ENCODE results near the gene MORC2.
A peak's percentile ranks its signal among the peaks of the same experiment; 100 is the strongest.

Gene MORC2

DNA sequence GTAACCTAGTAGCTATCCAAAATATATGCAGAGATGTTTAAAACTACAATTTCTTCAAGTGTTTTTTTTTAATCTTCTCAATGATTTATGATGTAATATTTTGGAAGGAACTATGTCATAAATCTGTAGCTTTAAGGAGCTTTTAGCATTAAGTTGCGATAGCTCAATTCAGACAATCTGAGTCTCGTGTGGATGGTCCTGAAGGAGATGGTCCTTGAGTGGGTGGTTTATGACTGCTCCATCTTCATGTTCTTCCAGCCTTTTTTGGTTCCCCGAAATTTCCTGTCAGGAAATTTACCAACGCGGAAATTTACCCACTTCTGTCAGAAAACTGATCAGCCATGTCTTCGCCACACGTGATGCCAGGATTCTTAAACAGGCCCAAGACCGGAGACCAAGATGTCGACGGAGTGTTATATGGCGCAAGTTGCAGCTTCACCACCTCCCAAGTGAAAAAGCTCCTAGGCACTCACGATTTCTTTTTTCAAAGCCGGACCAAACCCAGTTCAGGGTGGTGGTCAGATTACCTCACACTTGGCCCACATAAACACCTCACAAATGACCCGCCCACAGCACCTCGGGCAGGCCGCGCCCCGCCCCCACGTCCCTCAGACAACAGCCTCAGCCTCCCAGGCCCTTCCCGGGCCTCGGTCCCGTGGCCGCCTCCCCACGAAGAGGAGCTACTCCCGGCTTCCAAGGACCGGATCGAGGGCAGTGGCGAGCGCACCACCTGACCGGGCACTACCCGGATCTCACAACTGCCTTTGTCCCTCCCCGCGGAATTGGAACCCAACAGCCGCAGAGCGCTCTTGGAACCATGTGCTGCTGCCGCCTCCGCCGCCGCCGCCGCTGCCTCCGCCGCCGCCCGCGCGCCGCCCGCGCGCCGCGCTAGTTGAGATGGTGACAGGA is at the start of gene MORC2:
Gene MORC2 (minus strand): TSS at position 760 of the 909 bp plus-strand sequence. CDS start 885 bp downstream, outside the sequence.
- peak within 1 kb of the TSS; percentile 98 for H3K27ac Mint-ChIP-seq
- no peaks in the 10 kb centered on the region for H3K27me3 Mint-ChIP-seq
- H3K4me3 Mint-ChIP-seq, result peak within 1 kb of the TSS; percentile 96 to 99
- DNase-seq, result no peak
- H3K36me3 Mint-ChIP-seq, result peaks cover 45 to 71% of the 10 kb centered on the region in 2 donors
- peaks cover 14 to 57% of the 10 kb centered on the region in 2 donors for H3K4me1 Mint-ChIP-seq
- ATAC-seq (replicated peaks), result peak; percentile 41 to 47
- H3K9me3 Mint-ChIP-seq, result peaks cover 10 to 15% of the 10 kb centered on the region in 2 donors

DNA sequence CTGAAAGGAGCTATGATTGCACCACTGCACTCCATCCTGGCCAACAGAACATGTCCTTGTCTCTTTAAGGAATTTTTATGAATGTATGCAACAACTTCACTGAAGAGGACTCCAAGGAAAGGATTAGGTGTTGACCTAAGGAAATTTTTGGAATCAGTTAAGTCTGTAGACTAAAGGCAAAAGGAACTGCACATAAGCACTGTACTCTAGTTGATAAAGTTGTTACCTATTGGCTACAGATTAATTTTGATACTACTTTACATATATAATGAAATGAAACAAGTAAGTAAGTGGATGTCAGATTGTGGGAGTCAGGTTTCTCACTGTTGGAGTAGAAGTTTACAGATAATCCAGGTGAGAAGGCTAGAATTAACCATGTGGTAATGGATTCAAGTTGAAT is 37.0 kb upstream of the MORC2 start:
- peaks cover 14 to 19% of the 10 kb centered on the region in 2 donors for H3K27me3 Mint-ChIP-seq
- H3K9me3 Mint-ChIP-seq, result peaks cover 0 to 7% of the 10 kb centered on the region in 2 donors
- peaks cover 0 to 6% of the 10 kb centered on the region in 2 donors for H3K36me3 Mint-ChIP-seq
- H3K27ac Mint-ChIP-seq, result no peak overlapping the region
- ATAC-seq (replicated peaks), result no peak
- no peaks in the 10 kb centered on the region for H3K4me1 Mint-ChIP-seq
- no peak overlapping the region for H3K4me3 Mint-ChIP-seq
- DNase-seq, result no peak

GRCh38 chr22:31001124-31001770 is 32.7 kb upstream of the MORC2 start:
- DNase-seq, result no peak
- H3K4me3 Mint-ChIP-seq, result no peak overlapping the region
- H3K9me3 Mint-ChIP-seq, result peaks cover 0 to 5% of the 10 kb centered on the region in 2 donors
- ATAC-seq (replicated peaks), result no peak
- H3K36me3 Mint-ChIP-seq, result no peaks in the 10 kb centered on the region
- H3K27me3 Mint-ChIP-seq, result peaks cover 10 to 19% of the 10 kb centered on the region in 2 donors
- no peak overlapping the region for H3K27ac Mint-ChIP-seq
- H3K4me1 Mint-ChIP-seq, result no peaks in the 10 kb centered on the region

DNA sequence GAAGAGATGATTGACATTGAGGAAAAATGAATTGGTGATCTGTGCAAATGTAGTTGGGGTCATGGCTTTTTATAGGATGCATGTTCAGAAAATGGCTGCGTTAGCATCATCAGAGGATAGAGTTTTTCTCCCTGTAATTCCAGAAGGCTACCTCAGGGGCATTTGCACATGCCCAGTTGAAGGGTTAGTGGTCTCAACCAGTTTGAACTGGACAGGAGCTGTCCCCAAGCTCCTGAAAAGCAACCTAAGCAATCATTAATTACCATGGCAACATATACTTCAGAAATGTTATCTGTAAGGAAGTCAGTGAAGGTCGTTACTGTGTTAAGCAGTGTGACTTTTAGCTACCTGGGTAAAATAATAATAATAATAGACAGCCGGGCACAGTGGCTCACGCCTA is 29.8 kb upstream of the MORC2 start:
- Mint-ChIP-seq H3K9me3 (peaks cover 0 to 6% of the 10 kb centered on the region in 2 donors), H3K36me3 (peaks cover 0 to 2% of the 10 kb centered on the region in 2 donors), H3K27ac (no peak overlapping the region), H3K4me1 (peaks cover 8 to 11% of the 10 kb centered on the region in 2 donors), H3K27me3 (peaks cover 10 to 22% of the 10 kb centered on the region in 2 donors), H3K4me3 (no peak overlapping the region)
- DNase-seq (no peak), ATAC-seq (replicated peaks) (no peak)

GRCh38 chr22:30996462-30996861 is 27.9 kb upstream of the MORC2 start:
- DNase-seq (no peak), ATAC-seq (replicated peaks) (no peak)
- Mint-ChIP-seq H3K4me3 (no peak overlapping the region), H3K27me3 (peaks cover 0 to 9% of the 10 kb centered on the region in 2 donors), H3K9me3 (peaks cover 0 to 8% of the 10 kb centered on the region in 2 donors), H3K27ac (no peak overlapping the region), H3K36me3 (peaks cover 0 to 2% of the 10 kb centered on the region in 2 donors), H3K4me1 (peaks cover 8 to 11% of the 10 kb centered on the region in 2 donors)

DNA sequence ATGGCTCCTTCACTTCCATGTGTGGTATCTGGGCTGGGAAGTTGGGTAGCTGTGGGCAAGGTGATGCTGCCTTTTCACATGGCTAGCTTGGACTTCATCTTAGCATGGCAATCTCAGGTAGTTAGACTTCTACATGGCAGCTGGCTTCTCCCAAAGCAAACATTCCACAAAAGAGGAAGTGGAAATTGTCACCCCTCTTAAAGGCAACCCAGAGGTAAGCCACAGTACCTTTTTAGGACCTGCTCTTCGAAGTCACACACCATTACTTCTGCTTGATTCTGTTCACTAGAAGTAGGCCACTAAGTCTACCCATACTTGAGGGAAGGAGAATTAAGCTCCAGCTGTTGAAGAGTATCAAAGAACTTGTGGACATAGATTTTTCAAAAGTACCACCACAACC is 26.4 kb upstream of the MORC2 start:
- Mint-ChIP-seq H3K27me3 (peaks cover 0 to 5% of the 10 kb centered on the region in 2 donors), H3K9me3 (peaks cover 4 to 12% of the 10 kb centered on the region in 2 donors), H3K27ac (no peak overlapping the region), H3K36me3 (peaks cover 0 to 2% of the 10 kb centered on the region in 2 donors), H3K4me1 (peaks cover 8 to 11% of the 10 kb centered on the region in 2 donors), H3K4me3 (no peak overlapping the region)
- ATAC-seq (replicated peaks) (peak; percentile 45 to 69), DNase-seq (no peak)

DNA sequence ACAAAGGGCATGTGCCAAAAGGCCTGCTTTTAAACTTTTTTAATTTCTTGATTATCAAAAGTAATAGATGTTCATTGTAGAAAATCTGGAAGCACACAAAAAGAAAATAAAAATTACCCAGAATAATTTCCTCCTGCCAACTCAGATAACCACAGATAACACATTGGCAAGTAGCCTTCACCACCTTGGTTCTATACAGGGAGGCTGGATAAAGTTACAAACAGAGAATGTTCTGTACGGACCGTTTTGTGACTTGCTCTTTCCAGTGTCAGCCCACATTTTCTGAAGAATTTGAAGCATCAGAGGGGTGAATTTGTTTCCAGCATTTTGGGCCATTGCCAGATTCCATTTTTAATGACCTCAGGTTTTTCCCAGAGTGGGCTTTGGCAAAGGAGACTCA is 24.0 kb upstream of the MORC2 start:
- peaks cover 2 to 4% of the 10 kb centered on the region in 2 donors for H3K36me3 Mint-ChIP-seq

DNA sequence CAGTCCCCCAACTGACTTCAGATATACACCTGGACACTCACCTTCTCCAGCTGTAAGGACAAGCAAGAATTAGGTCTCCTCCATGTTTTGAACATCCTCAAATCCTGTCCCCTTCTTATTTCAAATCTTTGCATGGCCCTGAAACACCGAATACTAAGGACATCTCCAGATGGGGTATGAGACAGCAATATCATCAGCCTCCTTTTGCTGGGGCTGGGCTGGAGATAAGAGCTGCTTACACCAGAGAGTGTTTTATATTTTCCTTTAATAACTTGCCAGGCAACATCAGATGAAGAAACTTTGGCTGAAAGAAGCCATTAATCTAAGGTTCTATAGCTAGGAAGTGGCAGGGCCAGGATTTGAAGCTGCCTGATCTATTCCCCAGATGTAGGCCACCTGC is 22.1 kb upstream of the MORC2 start:
- no peak overlapping the region for H3K4me3 Mint-ChIP-seq
- H3K36me3 Mint-ChIP-seq, result peaks cover 2 to 6% of the 10 kb centered on the region in 2 donors

More for the DNA sequence above, 24.0 kb upstream of the MORC2 start:
- DNase-seq (no peak), ATAC-seq (replicated peaks) (no peak)
- Mint-ChIP-seq H3K27me3 (peaks cover 0 to 5% of the 10 kb centered on the region in 2 donors), H3K4me3 (no peak overlapping the region), H3K27ac (no peak overlapping the region), H3K9me3 (peaks cover 10 to 16% of the 10 kb centered on the region in 2 donors), H3K4me1 (peaks cover 8 to 11% of the 10 kb centered on the region in 2 donors)

GRCh38 chr22:30989474-30989873 is 20.9 kb upstream of the MORC2 start:
- Mint-ChIP-seq H3K27ac (no peak overlapping the region), H3K4me1 (no peaks in the 10 kb centered on the region), H3K27me3 (peaks cover 0 to 5% of the 10 kb centered on the region in 2 donors), H3K9me3 (peaks cover 19 to 22% of the 10 kb centered on the region in 2 donors), H3K36me3 (peaks cover 0 to 7% of the 10 kb centered on the region in 2 donors), H3K4me3 (no peak overlapping the region)
- DNase-seq (no peak), ATAC-seq (replicated peaks) (no peak)

More for the DNA sequence above, 22.1 kb upstream of the MORC2 start:
- no peak for DNase-seq
- ATAC-seq (replicated peaks), result no peak
- Mint-ChIP-seq H3K27ac (no peak overlapping the region), H3K9me3 (peaks cover 17 to 20% of the 10 kb centered on the region in 2 donors), H3K27me3 (peaks cover 0 to 5% of the 10 kb centered on the region in 2 donors), H3K4me1 (peaks cover 8 to 11% of the 10 kb centered on the region in 2 donors)

- Mint-ChIP-seq H3K27me3 (no peaks in the 10 kb centered on the region), H3K36me3 (peaks cover 0 to 13% of the 10 kb centered on the region in 2 donors), H3K4me3 (no peak overlapping the region), H3K27ac (no peak overlapping the region), H3K9me3 (peaks cover 25 to 36% of the 10 kb centered on the region in 2 donors), H3K4me1 (no peaks in the 10 kb centered on the region)
- DNase-seq (no peak), ATAC-seq (replicated peaks) (no peak)
Measured at GRCh38 chr22:30985561-30986208, 17.1 kb upstream of the MORC2 start.

DNA sequence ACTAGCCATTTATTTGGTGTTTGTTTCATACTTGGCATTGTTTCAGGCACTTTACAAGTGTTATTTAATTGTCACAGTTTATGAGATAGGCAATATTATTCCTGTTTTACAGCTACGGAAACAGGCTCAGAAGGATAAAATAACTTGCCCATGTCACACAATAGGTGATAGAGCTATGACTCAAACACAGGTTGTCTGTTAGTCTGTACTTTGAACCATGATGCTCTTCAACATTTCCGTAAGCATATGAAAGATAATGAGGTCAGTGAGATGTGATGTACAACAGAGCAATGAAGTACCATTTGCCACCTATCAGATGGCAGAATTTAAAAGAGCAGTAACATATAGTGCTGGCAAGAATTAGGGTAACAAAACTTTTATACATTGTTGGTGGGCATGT is 15.7 kb upstream of the MORC2 start:
- no peaks in the 10 kb centered on the region for H3K27me3 Mint-ChIP-seq
- DNase-seq, result no peak
- no peak overlapping the region for H3K4me3 Mint-ChIP-seq
- ATAC-seq (replicated peaks), result no peak
- peaks cover 0 to 2% of the 10 kb centered on the region in 2 donors for H3K4me1 Mint-ChIP-seq
- H3K27ac Mint-ChIP-seq, result no peak overlapping the region
- peaks cover 24 to 35% of the 10 kb centered on the region in 2 donors for H3K9me3 Mint-ChIP-seq
- peaks cover 1 to 21% of the 10 kb centered on the region in 2 donors for H3K36me3 Mint-ChIP-seq

GRCh38 chr22:30982512-30982911 is 13.9 kb upstream of the MORC2 start:
- peaks cover 10 to 32% of the 10 kb centered on the region in 2 donors for H3K36me3 Mint-ChIP-seq
- peaks cover 0 to 2% of the 10 kb centered on the region in 2 donors for H3K4me1 Mint-ChIP-seq
- peaks cover 27 to 38% of the 10 kb centered on the region in 2 donors for H3K9me3 Mint-ChIP-seq

DNA sequence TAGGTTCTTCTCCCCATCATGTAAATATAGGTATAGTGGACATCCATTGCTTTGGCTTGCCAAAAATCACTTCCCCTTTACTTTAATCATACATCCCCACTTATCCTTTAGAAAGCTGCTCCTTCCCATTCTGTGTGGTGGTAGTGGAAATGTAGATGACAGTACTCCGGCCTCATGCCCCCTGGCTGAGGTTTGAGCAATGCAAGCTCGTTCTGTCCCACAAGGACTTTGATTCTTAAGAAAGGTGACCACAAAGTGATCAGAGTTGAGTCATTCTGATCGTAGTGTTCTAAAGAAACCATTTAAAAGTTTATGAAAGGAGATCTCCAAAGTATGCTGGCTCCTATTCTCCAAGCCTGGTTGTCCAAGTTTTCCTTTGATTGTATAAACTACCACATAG is 11.4 kb upstream of the MORC2 start:
- no peak overlapping the region for H3K4me3 Mint-ChIP-seq
- DNase-seq, result no peak
- peaks cover 29 to 54% of the 10 kb centered on the region in 2 donors for H3K36me3 Mint-ChIP-seq
- no peak overlapping the region for H3K27ac Mint-ChIP-seq
- peak; percentile 33 to 34 for ATAC-seq (replicated peaks)
- peaks cover 31 to 33% of the 10 kb centered on the region in 2 donors for H3K9me3 Mint-ChIP-seq
- peaks cover 0 to 2% of the 10 kb centered on the region in 2 donors for H3K4me1 Mint-ChIP-seq
- no peaks in the 10 kb centered on the region for H3K27me3 Mint-ChIP-seq

More at GRCh38 chr22:30982512-30982911, 13.9 kb upstream of the MORC2 start:
- ATAC-seq (replicated peaks) (no peak), DNase-seq (no peak)
- no peaks in the 10 kb centered on the region for H3K27me3 Mint-ChIP-seq
- H3K27ac Mint-ChIP-seq, result no peak overlapping the region
- H3K4me3 Mint-ChIP-seq, result no peak overlapping the region

Data from stimulated activated naive B cell treated with anti-CD40 and anti-IgM and Interleukin-4, amounts not matched to agents 10 μg/mL and 1 μg/mL and 100 μg/mL, for 72 hours (primary cell).